Vagina (tissue), 2 donors: ENCODE data around the gene SOHLH1. TPM values are rescaled to one million over a fixed set of nuclear protein-coding genes. Genes with fewer than 3 reads are reported as not detected.

Experiments
- DNase-seq, 2 donors: peaks; one replicate each; pipeline ENCODE4 v3.0.0-alpha.2; 2017; ENCODE audit errors: extremely low spot score in 2 of 2
- H3K27ac ChIP-seq: fragments of 200-600 bp; sonication (generic); one replicate; pipeline ENCODE4 v1.5.1; 2019
- H3K27me3 ChIP-seq: fragments of 200-600 bp; sonication (generic); one replicate; pipeline ENCODE4 v1.5.1; 2019
- H3K36me3 ChIP-seq, 2 donors: fragments of 200-600 bp; sonication (generic); one replicate each; pipeline ENCODE4 v1.5.1; 2017 to 2019
- H3K4me1 ChIP-seq: fragments of 200-600 bp; sonication (generic); one replicate; pipeline ENCODE4 v1.5.1; 2019
- H3K4me3 ChIP-seq, 2 donors: fragments of 200-600 bp; sonication (generic); 1 replicate in 1 of 2; 2 replicates in 1 of 2; pipeline ENCODE4 v1.5.1; 2016 to 2019
- H3K9me3 ChIP-seq: fragments of 200-600 bp; sonication (generic); one replicate; pipeline ENCODE4 v1.5.1; 2019
- CTCF ChIP-seq, 3 experiments: fragments of 450-650 bp in 2 of 3; fragments of 200-600 bp in 1 of 3; sonication (generic) in 1 of 3; IDR thresholded peaks; one replicate each; pipeline ENCODE4 v1.5.1; 2017 to 2019; ENCODE audit warnings: antibody characterized with exemption in 3 of 3, mild to moderate bottlenecking in 2 of 3, moderate library complexity in 2 of 3
- POLR2A ChIP-seq, 2 donors: fragments of 450-650 bp; IDR thresholded peaks; one replicate each; pipeline ENCODE4 v1.6.1; 2017; ENCODE audit warnings: antibody characterized with exemption in 2 of 2, mild to moderate bottlenecking in 2 of 2, moderate library complexity in 2 of 2
- POLR2AphosphoS5 ChIP-seq, 2 donors: sonication (generic); formaldehyde crosslinking; IDR thresholded peaks; one replicate each; pipeline ENCODE4 v1.9.0; 2017; ENCODE audit warnings: antibody characterized with exemption in 2 of 2, mild to moderate bottlenecking in 2 of 2, low read depth in 1 of 2; ENCODE audit not compliant: insufficient read depth in 1 of 2
- intact Hi-C: fragments of 100-400 bp; cut with DNase I; formaldehyde crosslinking; loops from one replicate; pipeline ENCODE4 v1.15.1; 2023
- total RNA-seq: library from RNA; depleted of rRNA; stranded (reverse); fragments of >200 nt; gene quantifications from one replicate; pipeline ENCODE4 v1.2.3, GENCODE V29; 2016

SOHLH1 gene
- total RNA-seq, 1 donor from 2014 or later: not detected

GRCh38 chr9:135660407-135660806, 38.9 kb downstream of the SOHLH1 start:
- no peak for DNase-seq

GRCh38 chr9:135659252-135659651, 40.0 kb downstream of the SOHLH1 start:
- H3K4me1 ChIP-seq: no peaks in the 10 kb centered on the region
- no peak for DNase-seq
- H3K27ac ChIP-seq: no peak overlapping the region
- no peaks in the 10 kb centered on the region for H3K27me3 ChIP-seq
- TF ChIP-seq POLR2A (IDR thresholded peaks at IDR 0.05) (no peak), CTCF (IDR thresholded peaks at IDR 0.05) (no peak)
- no peak overlapping the region for H3K4me3 ChIP-seq
- intact Hi-C loops: no loop called here
- H3K36me3 ChIP-seq: no peaks in the 10 kb centered on the region
- H3K9me3 ChIP-seq: no peaks in the 10 kb centered on the region

More at GRCh38 chr9:135660407-135660806, 38.9 kb downstream of the SOHLH1 start:
- TF ChIP-seq CTCF (IDR thresholded peaks at IDR 0.05): no peak
- no peak for TF ChIP-seq POLR2AphosphoS5 (IDR thresholded peaks at IDR 0.05; ENCODE audit: insufficient read depth in 1 of 2, low read depth in 1 of 2)
- Histone ChIP-seq H3K4me3 (no peak overlapping the region), H3K27me3 (no peaks in the 10 kb centered on the region), H3K4me1 (no peaks in the 10 kb centered on the region), H3K27ac (no peak overlapping the region), H3K36me3 (no peaks in the 10 kb centered on the region), H3K9me3 (no peaks in the 10 kb centered on the region)
- intact Hi-C loops: no loop called here

GRCh38 chr9:135657416-135657815, 41.9 kb downstream of the SOHLH1 start:
- Histone ChIP-seq H3K4me1 (no peaks in the 10 kb centered on the region), H3K27ac (no peak overlapping the region), H3K27me3 (no peaks in the 10 kb centered on the region), H3K4me3 (no peak overlapping the region), H3K36me3 (no peaks in the 10 kb centered on the region), H3K9me3 (no peaks in the 10 kb centered on the region)
- no peak for DNase-seq
- intact Hi-C loops: no loop called here
- TF ChIP-seq POLR2AphosphoS5 (IDR thresholded peaks at IDR 0.05; ENCODE audit: insufficient read depth in 1 of 2, low read depth in 1 of 2): no peak
- no peak for TF ChIP-seq POLR2A (IDR thresholded peaks at IDR 0.05)
- TF ChIP-seq CTCF (IDR thresholded peaks at IDR 0.05): no peak

- Histone ChIP-seq H3K4me1 (no peaks in the 10 kb centered on the region), H3K4me3 (no peak overlapping the region), H3K27me3 (no peaks in the 10 kb centered on the region), H3K9me3 (no peaks in the 10 kb centered on the region), H3K36me3 (no peaks in the 10 kb centered on the region), H3K27ac (no peak overlapping the region)
- TF ChIP-seq POLR2AphosphoS5 (IDR thresholded peaks at IDR 0.05; ENCODE audit: insufficient read depth in 1 of 2, low read depth in 1 of 2): no peak
- TF ChIP-seq POLR2A (IDR thresholded peaks at IDR 0.05): no peak
- TF ChIP-seq CTCF (IDR thresholded peaks at IDR 0.05): no peak
- no peak for DNase-seq
- intact Hi-C loops: no loop called here
Observed at GRCh38 chr9:135655317-135655716, 44.0 kb downstream of the SOHLH1 start.

GRCh38 chr9:135650408-135650807, 48.9 kb downstream of the SOHLH1 start:
- H3K4me3 ChIP-seq: no peak overlapping the region
- H3K27ac ChIP-seq: no peak overlapping the region
- intact Hi-C loops: no loop called here
- H3K4me1 ChIP-seq: no peaks in the 10 kb centered on the region
- TF ChIP-seq POLR2AphosphoS5 (IDR thresholded peaks at IDR 0.05; ENCODE audit: insufficient read depth in 1 of 2, low read depth in 1 of 2): no peak
- TF ChIP-seq POLR2A (IDR thresholded peaks at IDR 0.05): no peak
- TF ChIP-seq CTCF (IDR thresholded peaks at IDR 0.05): no peak
- peak in 1 of 2 donors; percentile 67 for DNase-seq
- H3K9me3 ChIP-seq: peaks cover 2% of the 10 kb centered on the region
- no peaks in the 10 kb centered on the region for H3K36me3 ChIP-seq
- no peaks in the 10 kb centered on the region for H3K27me3 ChIP-seq
